Small intestine (tissue), 7 donors: ENCODE data around the gene PRKN. TPM values are rescaled to one million over a fixed set of nuclear protein-coding genes. Genes with fewer than 3 reads are reported as not detected.

Source experiments
- DNase-seq, 2 donors: peaks; one replicate each; pipeline versions ENCODE4 v3.0.0 to v3.0.0-alpha.2; 2013
- FAIRE-seq: peaks from 2 replicates; lab custom pipeline; 2012; peaks lifted over from hg19 to GRCh38; lab: Jason Lieb, UNC
- H3K27ac ChIP-seq, 3 donors: one replicate each; pipeline ENCODE4 v1.5.1; 2013; ENCODE audit warnings: low read length in 2 of 3, mild to moderate bottlenecking in 2 of 3, control low read depth in 1 of 3, inconsistent platforms in 1 of 3, low read depth in 1 of 3, moderate library complexity in 1 of 3
- H3K27me3 ChIP-seq, 3 donors: one replicate each; pipeline ENCODE4 v1.6.1; 2013; ENCODE audit warnings: low read length in 3 of 3, inconsistent platforms in 1 of 3; ENCODE audit not compliant: control insufficient read depth in 3 of 3, insufficient read depth in 3 of 3
- H3K36me3 ChIP-seq, 3 donors: one replicate each; pipeline ENCODE4 v1.6.1; 2013; ENCODE audit warnings: low read length in 3 of 3, inconsistent platforms in 1 of 3, low read depth in 1 of 3, mild to moderate bottlenecking in 1 of 3, moderate library complexity in 1 of 3; ENCODE audit not compliant: control insufficient read depth in 3 of 3, insufficient read depth in 2 of 3
- H3K4me1 ChIP-seq, 3 donors: one replicate each; pipeline ENCODE4 v1.6.1; 2013; ENCODE audit warnings: low read length in 2 of 3, inconsistent platforms in 1 of 3, low read depth in 1 of 3, mild to moderate bottlenecking in 1 of 3, moderate library complexity in 1 of 3; ENCODE audit not compliant: control insufficient read depth in 3 of 3, insufficient read depth in 2 of 3
- H3K4me3 ChIP-seq, 3 donors: one replicate each; pipeline ENCODE4 v1.5.1; 2013; ENCODE audit warnings: low read length in 3 of 3, control low read depth in 1 of 3, inconsistent platforms in 1 of 3, low read depth in 1 of 3, mild to moderate bottlenecking in 1 of 3, moderate library complexity in 1 of 3
- H3K9me3 ChIP-seq, 2 donors: one replicate each; pipeline ENCODE4 v1.6.1; 2013; ENCODE audit warnings: low read depth in 1 of 2, low read length in 1 of 2; ENCODE audit not compliant: control insufficient read depth in 2 of 2, insufficient read depth in 1 of 2
- WGBS, 3 donors: extraction: QIAGEN DNeasy Blood & Tissue Kit; methylation state at CpG; one replicate each; pipeline ENCODE4 v1.1.7; 2013; 5-methylcytosine and 5-hydroxymethylcytosine counted together
- polyA plus RNA-seq, 4 donors: library from polyadenylated mRNA; stranded (reverse) in 3 of 4; unstranded in 1 of 4; fragments of 200-250 nt in 3 of 4; fragments of 120-200 nt in 1 of 4; gene quantifications; one replicate each; pipeline versions ENCODE4 v1.2.1 to v1.2.3, GENCODE V29; 2013
- donor health status: healthy with polysubstance abuse.
- donor health status: control.
- donor health status: control.
- donor health status: Bipolar disorder and iron deficiency.
- donor health status: healthy.

PRKN gene
- polyA plus RNA-seq, 4 donors, result 0.27 to 2.3 (median 1.0) TPM

GRCh38 chr6:161598896-161599295, 1128.7 kb downstream of the PRKN start:
- FAIRE-seq, result no peak
- Histone ChIP-seq H3K4me3 (no peak overlapping the region), H3K27me3 (no peaks in the 10 kb centered on the region), H3K9me3 (no peaks in the 10 kb centered on the region), H3K4me1 (no peaks in the 10 kb centered on the region), H3K27ac (no peak overlapping the region), H3K36me3 (no peaks in the 10 kb centered on the region)
- WGBS, 3 donors, result 84 to 92% (median 91%) methylated on average over 2 of the region's 2 CpGs
- DNase-seq, result no peak

GRCh38 chr6:161596807-161597520, 1130.6 kb downstream of the PRKN start:
- DNase-seq (no peak), FAIRE-seq (no peak)
- H3K9me3 ChIP-seq, result peaks cover 1 to 3% of the 10 kb centered on the region in 2 donors
- H3K4me1 ChIP-seq, result no peaks in the 10 kb centered on the region
- no peaks in the 10 kb centered on the region for H3K27me3 ChIP-seq
- H3K27ac ChIP-seq, result no peak overlapping the region
- 78 to 82% (median 80%) methylated on average over 7 of the region's 7 CpGs for WGBS, 3 donors
- H3K36me3 ChIP-seq, result no peaks in the 10 kb centered on the region
- H3K4me3 ChIP-seq, result no peak overlapping the region

- no peak overlapping the region for H3K4me3 ChIP-seq
- 85 to 90% (median 89%) methylated on average over 1 of the region's 1 CpG for WGBS, 3 donors
- H3K4me1 ChIP-seq, result no peaks in the 10 kb centered on the region
- DNase-seq (no peak), FAIRE-seq (no peak)
- H3K9me3 ChIP-seq, result peaks cover 1 to 3% of the 10 kb centered on the region in 2 donors
- H3K27ac ChIP-seq, result no peak overlapping the region
- no peaks in the 10 kb centered on the region for H3K36me3 ChIP-seq
- no peaks in the 10 kb centered on the region for H3K27me3 ChIP-seq
Measured at GRCh38 chr6:161594412-161594811, 1133.2 kb downstream of the PRKN start.

GRCh38 chr6:161590961-161591627, 1136.5 kb downstream of the PRKN start:
- H3K9me3 ChIP-seq, result peaks cover 1 to 3% of the 10 kb centered on the region in 2 donors
- no peaks in the 10 kb centered on the region for H3K36me3 ChIP-seq
- H3K4me3 ChIP-seq, result no peak overlapping the region
- H3K27ac ChIP-seq, result no peak overlapping the region
- WGBS, 3 donors, result 62 to 77% (median 64%) methylated on average over 5 of the region's 5 CpGs
- H3K4me1 ChIP-seq, result no peaks in the 10 kb centered on the region
- no peak for DNase-seq
- H3K27me3 ChIP-seq, result no peaks in the 10 kb centered on the region
- no peak for FAIRE-seq

GRCh38 chr6:161586887-161587286, 1140.7 kb downstream of the PRKN start:
- no peak for DNase-seq
- no peaks in the 10 kb centered on the region for H3K9me3 ChIP-seq
- no peaks in the 10 kb centered on the region for H3K27me3 ChIP-seq
- H3K4me3 ChIP-seq, result no peak overlapping the region
- 35 to 52% (median 51%) methylated on average over 2 of the region's 2 CpGs for WGBS, 3 donors
- H3K27ac ChIP-seq, result no peak overlapping the region
- H3K36me3 ChIP-seq, result no peaks in the 10 kb centered on the region
- no peak for FAIRE-seq
- no peaks in the 10 kb centered on the region for H3K4me1 ChIP-seq

GRCh38 chr6:161584621-161585340, 1142.8 kb downstream of the PRKN start:
- H3K27me3 ChIP-seq, result no peaks in the 10 kb centered on the region
- 65 to 82% (median 77%) methylated on average over 8 of the region's 8 CpGs for WGBS, 3 donors
- H3K4me3 ChIP-seq, result no peak overlapping the region
- no peak for DNase-seq
- no peaks in the 10 kb centered on the region for H3K9me3 ChIP-seq
- no peaks in the 10 kb centered on the region for H3K4me1 ChIP-seq
- no peak for FAIRE-seq
- no peaks in the 10 kb centered on the region for H3K36me3 ChIP-seq
- H3K27ac ChIP-seq, result no peak overlapping the region

- FAIRE-seq (no peak), DNase-seq (no peak)
- H3K27ac ChIP-seq, result no peak overlapping the region
- H3K4me1 ChIP-seq, result no peaks in the 10 kb centered on the region
- H3K4me3 ChIP-seq, result no peak overlapping the region
- 16 to 53% (median 35%) methylated on average over 1 of the region's 1 CpG for WGBS, 3 donors
- H3K9me3 ChIP-seq, result no peaks in the 10 kb centered on the region
- H3K36me3 ChIP-seq, result no peaks in the 10 kb centered on the region
- no peaks in the 10 kb centered on the region for H3K27me3 ChIP-seq
Measured at GRCh38 chr6:161584051-161584450, 1143.5 kb downstream of the PRKN start.

GRCh38 chr6:161583584-161583983, 1144.0 kb downstream of the PRKN start:
- no peaks in the 10 kb centered on the region for H3K27me3 ChIP-seq
- WGBS, 3 donors, result 85 to 93% (median 90%) methylated on average over 5 of the region's 5 CpGs

More at GRCh38 chr6:161583584-161583983, 1144.0 kb downstream of the PRKN start:
- H3K4me1 ChIP-seq, result no peaks in the 10 kb centered on the region
- FAIRE-seq, result no peak
- no peaks in the 10 kb centered on the region for H3K36me3 ChIP-seq
- no peak for DNase-seq
- no peak overlapping the region for H3K4me3 ChIP-seq
- H3K9me3 ChIP-seq, result no peaks in the 10 kb centered on the region
- H3K27ac ChIP-seq, result no peak overlapping the region
